Psoas muscle (tissue), 8 donors: Measurements from ENCODE around the gene TPP1. TPM values are rescaled to one million over a fixed set of nuclear protein-coding genes. Genes with fewer than 3 reads are reported as not detected.

Experiments used
- ATAC-seq, 4 donors: fragments of 200-7000 bp; cut with Tn5 transposase; one replicate each; pipeline ENCODE4 v1.9.1; 2020; ENCODE audit warnings: moderate library complexity in 3 of 4, mild to moderate bottlenecking in 2 of 4
- DNase-seq, 2 donors: peaks; one replicate each; pipeline ENCODE4 v3.0.0-alpha.2; 2020
- H3K27ac ChIP-seq: fragments of 200-600 bp; one replicate; pipeline ENCODE4 v1.8.0; 2022
- H3K27me3 ChIP-seq, 3 donors: fragments of 200-600 bp in 1 of 3; one replicate each; pipeline versions ENCODE4 v1.6.1 to v1.8.0; 2013 to 2022; ENCODE audit warnings: low read length in 2 of 3, mild to moderate bottlenecking in 2 of 3, moderate library complexity in 1 of 3; ENCODE audit not compliant: insufficient read depth in 3 of 3
- H3K36me3 ChIP-seq, 2 donors: fragments of 200-600 bp in 1 of 2; one replicate each; pipeline versions ENCODE4 v1.6.1 to v1.8.0; 2013 to 2022; ENCODE audit warnings: low read depth in 1 of 2, mild to moderate bottlenecking in 1 of 2, moderate library complexity in 1 of 2; ENCODE audit not compliant: insufficient read depth in 1 of 2
- H3K4me1 ChIP-seq: fragments of 200-600 bp; one replicate; pipeline ENCODE4 v1.8.0; 2022
- H3K4me3 ChIP-seq: fragments of 200-600 bp; one replicate; pipeline ENCODE4 v1.8.0; 2022; ENCODE audit warnings: mild to moderate bottlenecking
- H3K9me3 ChIP-seq: fragments of 200-600 bp; one replicate; pipeline ENCODE4 v1.8.0; 2022
- CTCF ChIP-seq: fragments of 200-600 bp; IDR thresholded peaks from one replicate; pipeline ENCODE4 v1.8.0; 2022; ENCODE audit warnings: antibody characterized with exemption
- WGBS, 3 donors: extraction: QIAGEN DNeasy Blood & Tissue Kit; methylation state at CpG; one replicate each; pipeline versions ENCODE4 v1.1.6 to v1.1.7; 2013; 5-methylcytosine and 5-hydroxymethylcytosine counted together
- intact Hi-C, 2 donors: fragments of 100-400 bp; cut with DNase I; formaldehyde crosslinking; loops; one replicate each; pipeline versions ENCODE4 v1.11.0 to v1.14.2; 2022
- polyA plus RNA-seq, 3 donors: library from polyadenylated mRNA; stranded (reverse); fragments of 200-250 nt; gene quantifications; one replicate each; pipeline ENCODE4 v1.2.3, GENCODE V29; 2013
- total RNA-seq, 4 donors: library from RNA; stranded (reverse); fragmentation: NEBNext Ultra II Directional in 2 of 4; extraction: Animal tissue kit (Norgen Biotek cat#: 25700) in 2 of 4; gene quantifications; one replicate each; pipeline versions ENCODE4 v1.2.1 to v1.2.4, GENCODE V29; 2021 to 2023
- donor health status: healthy with polysubstance abuse.
- donor health status: DM: no; HTN: no; CAD: no; lungs with moderate emphysema.
- donor health status: Bipolar disorder and iron deficiency.
- donor health status: healthy.
- donor health status: DM: yes; HTN: yes; CAD: no.
- donor health status: DM: no; HTN: no; CAD: no.
- donor health status: DM: no; HTN: no; CAD: no.
- donor health status: DM: yes; HTN: yes; CAD: no.

Gene TPP1
- total and polyA plus RNA-seq, 7 donors: 11.8 to 50.2 (median 30.0) TPM

DNA sequence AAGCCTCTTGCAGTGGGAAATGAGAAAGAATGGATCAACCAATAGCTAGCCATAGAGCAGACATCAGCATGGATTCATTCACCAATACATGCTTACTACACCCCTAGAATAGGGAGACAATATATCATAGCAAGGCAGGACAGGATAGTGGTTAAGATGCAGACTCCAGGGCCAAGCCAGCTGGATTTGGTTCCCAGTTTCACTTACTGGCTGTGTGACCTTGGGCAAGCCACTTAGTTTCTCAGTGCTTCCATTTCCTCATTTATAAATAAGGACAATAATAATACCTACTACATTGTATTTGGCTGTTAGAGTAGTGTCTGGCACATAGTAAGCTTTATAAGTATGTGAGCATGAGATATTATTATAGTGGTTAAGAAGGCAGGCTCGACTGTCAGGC, 29.3 kb upstream of the TPP1 start:
- intact Hi-C loops: no loop called here
- ATAC-seq: no peak
- peaks cover 0 to 5% (median 0%) of the 10 kb centered on the region in 3 donors for H3K27me3 ChIP-seq
- no peak overlapping the region for H3K4me3 ChIP-seq
- H3K27ac ChIP-seq: no peak overlapping the region
- no peaks in the 10 kb centered on the region for H3K9me3 ChIP-seq
- peaks cover 11% of the 10 kb centered on the region for H3K4me1 ChIP-seq
- no peak for DNase-seq
- WGBS, 3 donors: 45 to 63% (median 57%) methylated on average over 1 of the region's 1 CpG
- TF ChIP-seq CTCF: no peak
- H3K36me3 ChIP-seq: no peaks in the 10 kb centered on the region

DNA sequence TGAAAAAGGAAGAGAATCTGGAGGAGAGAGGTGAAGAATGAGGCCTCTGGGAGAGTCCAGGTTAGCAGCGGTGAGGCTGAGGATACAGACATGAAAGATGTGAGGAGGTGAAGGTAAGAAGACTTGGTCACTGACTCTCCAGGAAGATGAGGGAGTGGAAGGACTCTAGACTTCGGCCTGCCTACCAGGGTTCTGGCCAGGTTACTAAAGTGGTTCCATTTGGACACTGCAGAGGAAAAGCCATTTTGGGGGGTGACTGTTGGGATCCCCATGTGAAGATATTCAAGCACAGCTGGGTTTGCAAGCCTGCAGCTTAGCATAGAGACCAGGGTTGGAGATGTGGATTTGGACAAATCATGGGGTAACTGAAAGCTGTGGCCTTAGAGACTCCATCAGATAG, 28.6 kb upstream of the TPP1 start:
- intact Hi-C loops: no loop called here
- H3K4me3 ChIP-seq: no peak overlapping the region
- peaks cover 11% of the 10 kb centered on the region for H3K4me1 ChIP-seq
- peaks cover 0 to 5% (median 0%) of the 10 kb centered on the region in 3 donors for H3K27me3 ChIP-seq
- H3K36me3 ChIP-seq: no peaks in the 10 kb centered on the region
- ATAC-seq (no peak), DNase-seq (no peak)
- H3K9me3 ChIP-seq: no peaks in the 10 kb centered on the region
- peak overlapping the region; percentile 54 for H3K27ac ChIP-seq
- 88 to 97% (median 88%) methylated on average over 2 of the region's 2 CpGs for WGBS, 3 donors
- TF ChIP-seq CTCF: no peak

DNA sequence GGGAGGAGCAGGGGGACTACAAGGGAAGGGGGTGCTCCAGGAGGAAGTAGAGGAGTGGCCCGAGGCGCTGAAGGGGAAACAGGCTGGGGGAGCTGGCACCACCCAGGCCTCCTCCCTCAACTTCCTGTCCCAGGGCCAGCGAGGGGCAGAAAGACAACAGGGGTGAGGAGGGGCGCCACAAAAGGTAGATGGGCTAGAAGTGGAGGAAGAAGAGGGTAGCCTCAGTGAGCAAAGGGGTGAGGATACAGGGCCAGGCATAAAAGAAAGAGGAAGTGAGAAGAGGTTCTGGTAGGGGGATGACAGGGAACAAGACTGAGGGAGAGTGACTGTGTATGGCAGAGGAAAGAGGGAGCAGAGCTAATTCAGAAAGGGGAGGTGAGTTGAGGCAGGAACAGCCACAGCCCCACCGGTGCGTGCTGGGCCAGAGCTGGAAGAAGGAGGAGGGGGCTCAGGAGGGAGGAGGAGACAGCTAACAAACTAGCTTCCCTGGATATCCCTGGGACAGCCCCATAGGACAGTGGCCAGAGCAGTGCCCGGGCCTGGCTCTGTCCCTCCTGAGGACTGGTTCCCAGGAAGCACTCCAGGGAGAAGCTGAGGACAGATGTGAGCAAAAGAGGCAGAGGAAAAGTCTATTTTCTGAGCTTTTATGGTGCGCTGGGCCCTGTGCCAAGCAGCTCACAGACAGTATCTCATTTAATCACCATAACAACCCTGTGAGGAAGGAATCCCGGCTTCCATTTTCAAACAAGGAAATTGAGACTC, 27.9 kb upstream of the TPP1 start:
- WGBS, 3 donors: 18 to 37% (median 25%) methylated on average over 9 of the region's 9 CpGs
- Histone ChIP-seq H3K4me1 (peaks cover 11% of the 10 kb centered on the region), H3K4me3 (no peak overlapping the region), H3K9me3 (no peaks in the 10 kb centered on the region), H3K36me3 (no peaks in the 10 kb centered on the region), H3K27me3 (peaks cover 0 to 5% (median 0%) of the 10 kb centered on the region in 3 donors), H3K27ac (peak overlapping the region; percentile 54)
- peak; percentile 25 to 46 (median 28) for ATAC-seq
- intact Hi-C loops: no loop called here
- DNase-seq: no peak
- TF ChIP-seq CTCF: no peak

GRCh38 chr11:6646576-6646917, 27.3 kb upstream of the TPP1 start:
- H3K9me3 ChIP-seq: no peaks in the 10 kb centered on the region
- H3K4me3 ChIP-seq: no peak overlapping the region
- H3K27me3 ChIP-seq: peaks cover 0 to 5% (median 0%) of the 10 kb centered on the region in 3 donors
- 34 to 51% (median 34%) methylated on average over 3 of the region's 3 CpGs for WGBS, 3 donors
- intact Hi-C loops: no loop called here
- H3K4me1 ChIP-seq: peaks cover 11% of the 10 kb centered on the region
- TF ChIP-seq CTCF: no peak
- no peaks in the 10 kb centered on the region for H3K36me3 ChIP-seq
- no peak for DNase-seq
- H3K27ac ChIP-seq: peak overlapping the region; percentile 54
- peak; percentile 32 to 77 (median 48) for ATAC-seq

DNA sequence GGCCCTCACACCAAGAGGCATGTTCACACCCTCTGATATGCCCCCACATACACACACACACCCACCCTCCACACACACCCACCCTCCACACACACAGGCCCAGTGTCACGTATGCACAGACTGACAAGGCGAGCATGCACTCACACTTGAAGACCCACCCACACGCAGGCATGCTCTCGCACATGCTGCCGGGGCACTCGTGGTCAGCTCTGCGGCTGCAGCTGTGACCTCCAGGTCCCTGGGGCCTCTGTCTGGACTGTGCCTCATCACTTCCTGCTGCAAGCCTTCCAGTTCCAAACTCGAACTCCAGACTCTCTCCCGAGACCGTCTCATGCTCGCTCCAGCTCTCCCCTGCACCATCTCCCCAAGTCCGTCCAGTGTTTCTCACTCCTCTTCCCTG, 26.8 kb upstream of the TPP1 start:
- no peak for TF ChIP-seq CTCF
- H3K36me3 ChIP-seq: no peaks in the 10 kb centered on the region
- peak overlapping the region; percentile 54 for H3K27ac ChIP-seq
- peak; percentile 56 to 80 (median 68) for ATAC-seq
- H3K4me3 ChIP-seq: no peak overlapping the region
- peaks cover 11% of the 10 kb centered on the region for H3K4me1 ChIP-seq
- intact Hi-C loops: no loop called here
- WGBS, 3 donors: 20 to 35% (median 27%) methylated on average over 12 of the region's 12 CpGs
- peaks cover 0 to 5% (median 0%) of the 10 kb centered on the region in 3 donors for H3K27me3 ChIP-seq
- peak; percentile 83 to 91 for DNase-seq
- no peaks in the 10 kb centered on the region for H3K9me3 ChIP-seq
